Astrocyte of the spinal cord (primary cell): ENCODE results near the gene TRIM7.

Experiments
- DNase-seq: peaks from one replicate; pipeline ENCODE4 v3.0.0; 2011; ENCODE audit warnings: low read depth, low spot score
- H3K4me3 ChIP-seq: 2 replicates; pipeline ENCODE4 v1.5.1; 2011; ENCODE audit warnings: low read depth, mild to moderate bottlenecking, low read length, moderate library complexity
- in situ Hi-C: cut with HindIII; loops from 2 replicates; pipeline ENCODE4 v1.10.0; 2017; ENCODE audit warnings: low sequenced_read_pairs
- TF ChIP-seq, protein P1 (sequence below): IDR thresholded peaks from 2 replicates; pipeline ENCODE4 v1.5.1; 2012; ENCODE audit warnings: low read depth, mild to moderate bottlenecking, low read length, inconsistent platforms

Gene TRIM7

DNA sequence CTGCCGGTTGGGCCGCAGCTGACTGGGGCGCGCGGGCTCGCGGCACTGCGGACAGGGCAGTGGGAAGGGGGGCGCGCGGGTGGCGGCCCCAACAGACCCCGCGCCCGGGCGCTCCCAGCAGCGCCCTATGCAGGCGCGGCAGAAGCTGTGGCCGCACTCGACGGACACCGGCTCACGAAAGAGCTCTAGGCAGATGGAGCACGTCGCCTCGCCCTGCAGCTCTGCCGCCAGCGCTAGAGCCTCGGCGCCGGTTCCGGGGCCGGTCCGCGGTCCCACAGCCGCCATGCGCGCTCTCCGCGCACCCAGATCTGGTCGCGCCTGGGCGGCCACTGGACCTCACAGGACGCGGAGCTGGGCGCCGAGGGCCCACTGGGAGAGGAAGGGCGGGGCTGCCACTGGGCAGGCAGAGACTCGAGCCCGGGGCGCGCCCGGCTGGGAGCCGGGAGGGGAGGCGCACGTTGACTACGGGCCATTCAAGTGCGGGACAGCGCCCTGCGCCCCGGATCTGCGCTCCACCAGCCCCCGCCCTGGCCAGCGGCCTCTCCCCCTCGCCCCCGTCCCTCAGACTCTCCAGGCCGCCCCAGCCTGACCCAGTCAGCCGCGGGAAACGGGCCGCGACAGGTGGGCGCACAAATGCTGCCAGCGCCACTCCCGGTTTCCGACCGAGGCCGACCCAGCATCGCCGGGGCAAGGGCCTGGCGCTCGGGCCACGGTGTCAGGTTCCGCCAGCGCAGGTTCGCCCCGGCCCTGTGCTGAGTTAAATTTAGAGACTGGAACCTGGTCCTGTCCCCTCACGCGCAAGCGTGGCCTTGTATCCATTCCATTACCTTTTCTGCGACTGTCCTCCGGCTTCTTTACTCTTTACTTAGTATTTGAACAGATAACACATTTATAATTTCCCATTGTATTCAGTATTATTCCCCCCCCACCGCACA lies at the start of gene TRIM7:
Gene TRIM7, minus strand, starts transcription at position 371 of the 935 bp plus-strand sequence. Its CDS starts 86 bp downstream, at position 285.
- peak; percentile 25 for DNase-seq
- peak within 1 kb of the TSS; percentile 65 for H3K4me3 ChIP-seq
- in situ Hi-C loops = no loop called here
- TF ChIP-seq, protein P1, sequence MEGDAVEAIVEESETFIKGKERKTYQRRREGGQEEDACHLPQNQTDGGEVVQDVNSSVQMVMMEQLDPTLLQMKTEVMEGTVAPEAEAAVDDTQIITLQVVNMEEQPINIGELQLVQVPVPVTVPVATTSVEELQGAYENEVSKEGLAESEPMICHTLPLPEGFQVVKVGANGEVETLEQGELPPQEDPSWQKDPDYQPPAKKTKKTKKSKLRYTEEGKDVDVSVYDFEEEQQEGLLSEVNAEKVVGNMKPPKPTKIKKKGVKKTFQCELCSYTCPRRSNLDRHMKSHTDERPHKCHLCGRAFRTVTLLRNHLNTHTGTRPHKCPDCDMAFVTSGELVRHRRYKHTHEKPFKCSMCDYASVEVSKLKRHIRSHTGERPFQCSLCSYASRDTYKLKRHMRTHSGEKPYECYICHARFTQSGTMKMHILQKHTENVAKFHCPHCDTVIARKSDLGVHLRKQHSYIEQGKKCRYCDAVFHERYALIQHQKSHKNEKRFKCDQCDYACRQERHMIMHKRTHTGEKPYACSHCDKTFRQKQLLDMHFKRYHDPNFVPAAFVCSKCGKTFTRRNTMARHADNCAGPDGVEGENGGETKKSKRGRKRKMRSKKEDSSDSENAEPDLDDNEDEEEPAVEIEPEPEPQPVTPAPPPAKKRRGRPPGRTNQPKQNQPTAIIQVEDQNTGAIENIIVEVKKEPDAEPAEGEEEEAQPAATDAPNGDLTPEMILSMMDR = no peak

DNA sequence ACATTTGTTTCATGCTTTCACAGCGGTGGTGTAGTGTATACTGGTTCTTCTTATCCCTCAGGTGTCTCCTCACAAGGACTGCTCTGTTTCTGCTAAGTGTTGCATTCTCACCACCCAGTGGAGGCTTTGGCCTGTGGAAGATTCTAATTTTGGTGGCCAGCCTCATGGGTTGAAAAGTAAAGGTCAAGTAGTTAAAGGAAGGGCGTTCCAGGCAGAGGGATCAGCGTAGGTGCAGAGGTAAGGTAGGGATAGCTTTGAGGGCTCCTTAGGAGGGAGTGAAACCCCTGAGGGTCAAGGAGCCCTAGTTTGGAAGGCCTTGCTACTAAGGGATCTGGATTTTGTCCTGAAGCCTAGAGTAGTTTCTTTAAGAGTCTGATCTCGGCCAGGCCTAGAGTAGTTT lies 43.3 kb upstream of the TRIM7 start:
- in situ Hi-C loops = no loop called here
- TF ChIP-seq, protein P1 = no peak
- DNase-seq = no peak
- peak overlapping the region; percentile 63 for H3K4me3 ChIP-seq

DNA sequence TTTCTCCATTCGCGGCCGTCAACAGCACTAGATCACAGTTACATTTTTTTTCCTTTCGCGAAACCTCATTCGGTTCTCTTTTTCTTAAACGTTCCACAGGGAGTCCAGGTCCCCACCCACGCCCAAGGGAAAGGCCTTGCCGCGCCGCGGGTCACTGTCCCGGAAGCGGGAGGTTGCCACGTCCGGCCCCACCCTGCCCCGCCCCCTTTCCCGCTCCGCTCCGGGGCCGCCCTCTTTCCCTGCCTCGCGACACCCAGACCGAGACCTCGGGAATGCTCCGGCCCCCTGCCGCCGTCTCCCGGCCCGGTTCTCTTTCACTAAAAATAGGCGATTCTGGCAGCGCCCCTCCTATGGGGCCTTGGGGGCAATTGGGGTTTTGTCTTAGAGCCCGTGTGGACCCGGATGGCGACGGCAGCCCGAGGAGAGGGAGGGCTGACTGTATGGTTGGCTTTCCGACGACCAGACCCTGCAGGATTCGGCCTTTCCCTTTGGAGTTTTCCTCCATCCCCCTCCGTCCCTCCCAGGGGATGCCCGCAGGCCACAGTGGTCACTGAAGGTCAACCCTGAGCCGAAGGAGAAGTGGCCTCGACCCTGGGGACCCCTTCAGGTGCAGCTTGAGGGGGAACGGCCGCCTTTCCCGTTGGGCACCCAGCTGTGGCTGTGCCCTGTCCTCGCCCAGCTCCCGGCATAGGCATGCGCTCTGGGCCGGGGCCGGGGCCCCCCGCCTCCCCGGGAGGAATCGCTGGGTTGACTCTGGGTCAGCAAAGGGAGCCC lies 41.5 kb upstream of the TRIM7 start:
- H3K4me3 ChIP-seq = peak overlapping the region; percentile 63
- DNase-seq = peak; percentile 86
- in situ Hi-C loops = no loop called here
- TF ChIP-seq, protein P1 = no peak

DNA sequence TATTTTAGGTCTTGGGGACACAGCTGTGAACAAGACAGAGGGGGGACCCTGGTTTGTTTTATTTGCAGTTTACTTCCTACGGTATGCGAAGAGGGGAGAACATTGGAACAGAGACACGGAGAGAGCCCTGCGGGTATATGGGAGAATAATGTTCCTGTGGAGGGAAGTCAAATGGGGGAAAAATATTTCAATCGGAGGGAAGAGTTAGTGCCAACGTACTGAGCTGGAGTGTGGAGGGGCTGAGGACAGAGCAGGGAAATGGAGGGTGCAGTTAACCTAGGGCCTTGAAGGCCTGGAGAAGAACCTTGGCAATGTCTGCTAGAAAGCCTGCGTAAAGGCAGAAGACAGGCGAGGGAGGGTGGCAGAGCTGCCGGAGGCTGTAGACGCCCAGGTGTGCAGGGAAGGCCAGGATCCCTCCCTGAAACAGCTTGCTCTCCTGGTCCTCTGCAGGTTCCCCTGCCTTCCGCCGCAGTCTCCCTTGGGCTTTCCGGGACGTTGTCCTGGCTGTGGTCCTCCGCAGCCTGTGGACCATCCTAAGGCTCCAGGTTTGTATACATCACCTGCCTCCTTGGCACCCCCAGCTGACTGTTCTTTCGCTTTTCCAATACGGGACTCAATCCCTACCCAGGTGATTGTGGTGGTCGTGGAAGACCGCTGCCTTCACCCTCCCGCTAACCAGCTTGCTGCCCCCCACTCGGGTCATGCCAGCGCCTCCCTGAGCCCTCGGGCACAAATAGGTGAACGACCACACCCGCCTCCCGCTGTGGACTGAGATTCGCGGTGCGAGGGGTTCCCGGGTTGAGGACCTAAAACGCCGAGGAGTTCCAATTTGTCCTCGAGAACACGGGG lies 40.7 kb upstream of the TRIM7 start:
- in situ Hi-C loops = no loop called here
- peak overlapping the region; percentile 63 for H3K4me3 ChIP-seq
- TF ChIP-seq, protein P1 = no peak
- DNase-seq = no peak

DNA sequence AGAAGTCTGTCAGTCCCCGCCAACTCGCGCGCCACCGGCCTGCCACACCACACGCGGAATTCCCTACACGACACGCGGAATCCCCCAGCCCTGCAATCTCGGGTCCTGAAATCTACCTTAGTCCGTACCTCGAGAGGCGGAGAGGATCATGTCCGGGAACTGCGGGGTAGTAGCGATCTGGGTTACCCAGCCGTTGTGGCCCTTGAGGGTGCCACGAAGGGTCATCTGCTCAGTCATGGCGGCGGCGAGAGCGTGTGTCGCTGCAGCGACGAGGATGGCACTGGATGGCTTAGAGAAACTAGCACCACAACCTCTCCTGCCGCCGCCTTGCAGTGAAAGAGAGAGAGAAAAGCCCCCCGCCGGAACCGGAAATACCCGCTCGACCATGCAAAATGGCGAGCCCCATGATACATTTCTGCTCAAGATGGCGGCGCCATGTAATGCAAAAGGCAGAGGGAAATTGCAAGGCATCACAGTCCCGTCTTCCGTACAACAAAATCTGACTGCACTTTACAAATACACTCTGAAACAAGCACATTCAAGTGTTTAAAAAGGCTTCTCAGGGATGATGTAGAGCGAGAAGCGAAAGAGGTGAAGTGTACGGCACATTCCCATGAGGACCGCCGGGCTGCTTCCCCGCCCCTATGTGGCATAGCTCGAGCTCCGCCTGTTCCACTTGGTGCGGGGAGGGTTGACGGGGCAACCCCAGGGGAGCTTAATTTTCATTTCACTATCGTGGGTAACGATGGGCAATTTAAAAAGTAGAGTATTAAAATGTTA lies 38.8 kb upstream of the TRIM7 start, which contains the start of gene RACK1:
Gene RACK1, minus strand, starts transcription at position 343 of the 780 bp plus-strand sequence. Its CDS starts 106 bp downstream, at position 237.
- peak within 1 kb of the TSS; percentile 86 for H3K4me3 ChIP-seq
- TF ChIP-seq, protein P1 = no peak
- peak; percentile 95 for DNase-seq
- in situ Hi-C loops = no loop called here
